Neutrophil (primary cell): ENCODE measurements around the gene GLRX3.
"Not testable (repeated sequence)": the region's sequence is repeated elsewhere in the genome, so short reads cannot be mapped to it uniquely, and the experiment has no call there.

Experiments used
- H3K27ac ChIP-seq: fragments of 200-600 bp; sonication (generic); 2 replicates; pipeline ENCODE4 v1.5.1; 2016; ENCODE audit warnings: mild to moderate bottlenecking, moderate library complexity
- H3K27me3 ChIP-seq: fragments of 200-600 bp; sonication (generic); 2 replicates; pipeline ENCODE4 v1.6.0; 2016; ENCODE audit warnings: mild to moderate bottlenecking
- H3K36me3 ChIP-seq: fragments of 200-600 bp; sonication (generic); 2 replicates; pipeline ENCODE4 v1.5.1; 2017
- H3K4me1 ChIP-seq, 2 experiments: fragments of 200-600 bp in 1 of 2; sonication (generic) in 1 of 2; 1 replicate in 1 of 2; 2 replicates in 1 of 2; pipeline versions ENCODE4 v1.5.1 to v1.6.1; 2013 to 2016; ENCODE audit warnings: low read depth in 1 of 2, low read length in 1 of 2, mild to moderate bottlenecking in 1 of 2, moderate library complexity in 1 of 2; ENCODE audit not compliant: control insufficient read depth in 1 of 2, insufficient read depth in 1 of 2
- H3K4me3 ChIP-seq, 2 experiments: fragments of 200-600 bp in 1 of 2; sonication (generic) in 1 of 2; 1 replicate in 1 of 2; 2 replicates in 1 of 2; pipeline ENCODE4 v1.5.1; 2013 to 2016; ENCODE audit warnings: low read depth in 1 of 2, low read length in 1 of 2, mild to moderate bottlenecking in 1 of 2, moderate library complexity in 1 of 2
- H3K9me3 ChIP-seq: fragments of 200-600 bp; sonication (generic); 2 replicates; pipeline ENCODE4 v1.5.1; 2016
- TF ChIP-seq, protein P1 (sequence below): fragments of 200-600 bp; sonication (generic); IDR thresholded peaks from 2 replicates; pipeline ENCODE4 v1.5.1; 2016; ENCODE audit warnings: antibody characterized with exemption

The GLRX3 gene

GRCh38 chr10:130200179-130201042 is 64.2 kb downstream of the GLRX3 start:
- H3K9me3 ChIP-seq, result no peaks in the 10 kb centered on the region
- H3K27me3 ChIP-seq, result no peaks in the 10 kb centered on the region
- H3K4me3 ChIP-seq, result no peak overlapping the region
- H3K27ac ChIP-seq, result no peak overlapping the region
- H3K4me1 ChIP-seq, result no peaks in the 10 kb centered on the region
- H3K36me3 ChIP-seq, result no peaks in the 10 kb centered on the region
- TF ChIP-seq, protein P1, sequence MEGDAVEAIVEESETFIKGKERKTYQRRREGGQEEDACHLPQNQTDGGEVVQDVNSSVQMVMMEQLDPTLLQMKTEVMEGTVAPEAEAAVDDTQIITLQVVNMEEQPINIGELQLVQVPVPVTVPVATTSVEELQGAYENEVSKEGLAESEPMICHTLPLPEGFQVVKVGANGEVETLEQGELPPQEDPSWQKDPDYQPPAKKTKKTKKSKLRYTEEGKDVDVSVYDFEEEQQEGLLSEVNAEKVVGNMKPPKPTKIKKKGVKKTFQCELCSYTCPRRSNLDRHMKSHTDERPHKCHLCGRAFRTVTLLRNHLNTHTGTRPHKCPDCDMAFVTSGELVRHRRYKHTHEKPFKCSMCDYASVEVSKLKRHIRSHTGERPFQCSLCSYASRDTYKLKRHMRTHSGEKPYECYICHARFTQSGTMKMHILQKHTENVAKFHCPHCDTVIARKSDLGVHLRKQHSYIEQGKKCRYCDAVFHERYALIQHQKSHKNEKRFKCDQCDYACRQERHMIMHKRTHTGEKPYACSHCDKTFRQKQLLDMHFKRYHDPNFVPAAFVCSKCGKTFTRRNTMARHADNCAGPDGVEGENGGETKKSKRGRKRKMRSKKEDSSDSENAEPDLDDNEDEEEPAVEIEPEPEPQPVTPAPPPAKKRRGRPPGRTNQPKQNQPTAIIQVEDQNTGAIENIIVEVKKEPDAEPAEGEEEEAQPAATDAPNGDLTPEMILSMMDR, result no peak

- Histone ChIP-seq H3K27me3 (no peaks in the 10 kb centered on the region), H3K9me3 (no peaks in the 10 kb centered on the region), H3K27ac (no peak overlapping the region), H3K4me3 (no peak overlapping the region), H3K4me1 (no peaks in the 10 kb centered on the region), H3K36me3 (no peaks in the 10 kb centered on the region)
- TF ChIP-seq, protein P1, result no peak
These were observed 64.8 kb downstream of the GLRX3 start for GRCh38 chr10:130201043-130201380.

- not testable (repeated sequence) for H3K9me3 ChIP-seq, H3K4me1 ChIP-seq, H3K27ac ChIP-seq, H3K27me3 ChIP-seq, H3K36me3 ChIP-seq, H3K4me3 ChIP-seq
These were observed 66.0 kb downstream of the GLRX3 start for GRCh38 chr10:130202150-130202549.

GRCh38 chr10:130202984-130203621 is 66.9 kb downstream of the GLRX3 start:
- Histone ChIP-seq H3K36me3 (no peaks in the 10 kb centered on the region), H3K27ac (no peak overlapping the region), H3K4me1 (no peaks in the 10 kb centered on the region), H3K27me3 (no peaks in the 10 kb centered on the region), H3K9me3 (no peaks in the 10 kb centered on the region), H3K4me3 (no peak overlapping the region)
- TF ChIP-seq, protein P1, result no peak

DNA sequence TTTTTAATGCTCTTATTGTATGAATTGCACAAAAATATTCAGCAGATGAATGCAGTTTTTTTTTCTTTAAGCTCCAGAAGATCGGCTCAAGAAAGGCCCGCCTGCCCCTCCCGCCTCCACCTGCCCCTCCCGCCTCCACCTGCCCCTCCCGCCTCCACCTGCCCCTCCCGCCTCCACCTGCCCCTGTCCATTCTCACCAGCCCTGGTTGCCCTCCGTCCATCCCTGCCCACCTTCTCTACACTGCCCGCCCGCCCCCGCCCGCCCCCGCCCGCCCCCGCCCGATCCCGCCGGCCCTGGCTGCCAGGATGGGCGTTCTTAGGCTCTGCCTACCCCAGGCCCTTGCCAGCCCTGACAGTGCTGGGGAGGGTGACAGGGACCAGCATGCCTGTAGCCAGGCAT is 67.4 kb downstream of the GLRX3 start:
- no peaks in the 10 kb centered on the region for H3K27me3 ChIP-seq
- TF ChIP-seq, protein P1, result no peak
- H3K27ac ChIP-seq, result no peak overlapping the region
- no peak overlapping the region for H3K4me3 ChIP-seq
- no peaks in the 10 kb centered on the region for H3K9me3 ChIP-seq
- no peaks in the 10 kb centered on the region for H3K4me1 ChIP-seq
- H3K36me3 ChIP-seq, result no peaks in the 10 kb centered on the region

- no peak overlapping the region for H3K27ac ChIP-seq
- H3K4me3 ChIP-seq, result no peak overlapping the region
- no peaks in the 10 kb centered on the region for H3K27me3 ChIP-seq
- TF ChIP-seq, protein P1, result no peak
- H3K36me3 ChIP-seq, result no peaks in the 10 kb centered on the region
- H3K9me3 ChIP-seq, result no peaks in the 10 kb centered on the region
- H3K4me1 ChIP-seq, result no peaks in the 10 kb centered on the region
These were observed 70.1 kb downstream of the GLRX3 start for GRCh38 chr10:130206216-130206737.
